Activated naive CD4-positive, alpha-beta T cell treated with anti-CD3 and anti-CD28 coated beads, Interleukin-2, amount 50 U/mL, for 16 hours (primary cell): Measurements from ENCODE around the gene MSLN.

ENCODE experiments used
- DNase-seq: peaks from one replicate; pipeline ENCODE4 v3.0.0-alpha.2; 2020

Gene MSLN

GRCh38 chr16:723695-724094 lies 36.8 kb upstream of the MSLN start:
- DNase-seq = no peak

- DNase-seq = no peak
These were observed 36.1 kb upstream of the MSLN start for GRCh38 chr16:724188-725040.

GRCh38 chr16:725041-725376 lies 35.5 kb upstream of the MSLN start:
- no peak for DNase-seq

- DNase-seq = no peak
These were observed 34.9 kb upstream of the MSLN start for GRCh38 chr16:725463-726187.

GRCh38 chr16:726188-726437 lies 34.4 kb upstream of the MSLN start:
- no peak for DNase-seq

GRCh38 chr16:726438-727290 lies 33.9 kb upstream of the MSLN start, which contains the start of the genes CCDC78 and HAGHL:
CCDC78 (minus strand) TSS chr16:726443; CDS start chr16:726367, 76 bp downstream.
HAGHL (plus strand) TSS chr16:727106; CDS start chr16:727510, 404 bp downstream.
- DNase-seq = peak; percentile 60

GRCh38 chr16:727291-727977 lies 33.1 kb upstream of the MSLN start:
- no peak for DNase-seq

GRCh38 chr16:728131-728889 lies 32.2 kb upstream of the MSLN start:
- DNase-seq = peak; percentile 56

- no peak for DNase-seq
These were observed 31.4 kb upstream of the MSLN start for GRCh38 chr16:728890-729744.

GRCh38 chr16:729768-730665 lies 30.5 kb upstream of the MSLN start:
- DNase-seq = no peak

- DNase-seq = no peak
These were observed 29.6 kb upstream of the MSLN start for GRCh38 chr16:730666-731509.

GRCh38 chr16:732332-732731 lies 28.2 kb upstream of the MSLN start:
- DNase-seq = no peak

GRCh38 chr16:732936-733335 lies 27.6 kb upstream of the MSLN start:
- DNase-seq = no peak

GRCh38 chr16:733382-734207 lies 26.9 kb upstream of the MSLN start:
- peak; percentile 57 for DNase-seq

- DNase-seq = no peak
These were observed 26.1 kb upstream of the MSLN start for GRCh38 chr16:734208-734980.

- DNase-seq = no peak
These were observed 25.3 kb upstream of the MSLN start for GRCh38 chr16:734981-735881.
